Loucy (cell line): Measurements from ENCODE around the gene SERAC1.

Experiments used
- EZH2phosphoT487 ChIP-seq: fragments of 200-600 bp; IDR thresholded peaks from 2 replicates; pipeline ENCODE4 v1.6.1; 2018; ENCODE audit warnings: antibody characterized with exemption, mild to moderate bottlenecking, moderate library complexity, borderline replicate concordance
- TF ChIP-seq, protein P1 (sequence below): fragments of 200-600 bp; sonication (generic); conservative IDR thresholded peaks from 2 replicates; pipeline ENCODE4 v1.5.1; 2014; ENCODE audit warnings: mild to moderate bottlenecking, antibody characterized with exemption, low read length

DNA sequence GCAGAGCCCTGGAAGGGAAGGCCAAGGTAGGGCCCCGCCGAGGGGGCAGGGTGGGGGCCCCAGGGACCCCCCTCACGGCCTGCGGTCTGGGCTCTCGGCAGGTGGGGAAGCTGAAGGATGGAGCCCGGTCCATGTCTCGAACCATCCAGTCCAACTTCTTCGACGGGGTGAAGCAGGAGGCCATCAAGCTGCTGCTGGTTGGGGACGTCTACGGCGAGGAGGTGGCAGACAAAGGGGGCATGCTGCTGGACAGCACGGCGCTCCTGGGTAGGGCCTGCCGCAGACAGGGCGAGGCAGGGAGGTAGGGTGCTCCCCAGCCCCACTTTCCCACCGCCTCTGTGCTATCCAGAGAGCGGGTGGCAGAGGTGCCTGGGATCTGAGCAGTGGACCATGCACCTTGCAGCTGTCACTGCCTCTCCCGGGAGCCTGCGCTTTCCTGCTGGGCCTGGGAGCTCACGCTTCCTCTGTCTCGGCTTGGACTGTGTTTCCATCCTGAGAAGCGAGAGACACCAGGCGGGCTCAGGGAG lies 103.3 kb downstream of the SERAC1 start:
- TF ChIP-seq EZH2phosphoT487: no peak
- TF ChIP-seq, protein P1, sequence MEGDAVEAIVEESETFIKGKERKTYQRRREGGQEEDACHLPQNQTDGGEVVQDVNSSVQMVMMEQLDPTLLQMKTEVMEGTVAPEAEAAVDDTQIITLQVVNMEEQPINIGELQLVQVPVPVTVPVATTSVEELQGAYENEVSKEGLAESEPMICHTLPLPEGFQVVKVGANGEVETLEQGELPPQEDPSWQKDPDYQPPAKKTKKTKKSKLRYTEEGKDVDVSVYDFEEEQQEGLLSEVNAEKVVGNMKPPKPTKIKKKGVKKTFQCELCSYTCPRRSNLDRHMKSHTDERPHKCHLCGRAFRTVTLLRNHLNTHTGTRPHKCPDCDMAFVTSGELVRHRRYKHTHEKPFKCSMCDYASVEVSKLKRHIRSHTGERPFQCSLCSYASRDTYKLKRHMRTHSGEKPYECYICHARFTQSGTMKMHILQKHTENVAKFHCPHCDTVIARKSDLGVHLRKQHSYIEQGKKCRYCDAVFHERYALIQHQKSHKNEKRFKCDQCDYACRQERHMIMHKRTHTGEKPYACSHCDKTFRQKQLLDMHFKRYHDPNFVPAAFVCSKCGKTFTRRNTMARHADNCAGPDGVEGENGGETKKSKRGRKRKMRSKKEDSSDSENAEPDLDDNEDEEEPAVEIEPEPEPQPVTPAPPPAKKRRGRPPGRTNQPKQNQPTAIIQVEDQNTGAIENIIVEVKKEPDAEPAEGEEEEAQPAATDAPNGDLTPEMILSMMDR: no peak
